CD4-positive, alpha-beta T cell treated with Interleukin-1 beta for 1 hour (primary cell): ENCODE measurements around the gene CD164L2.

Source experiments
- DNase-seq, 2 donors: peaks; one replicate each; pipeline ENCODE4 v3.0.0-alpha.2; 2020 to 2022

Gene CD164L2

GRCh38 chr1:27381969-27382762 lies 967 bp downstream of the CD164L2 start:
- no peak for DNase-seq

GRCh38 chr1:27380766-27381733 lies 2.1 kb downstream of the CD164L2 start:
- no peak for DNase-seq

DNA sequence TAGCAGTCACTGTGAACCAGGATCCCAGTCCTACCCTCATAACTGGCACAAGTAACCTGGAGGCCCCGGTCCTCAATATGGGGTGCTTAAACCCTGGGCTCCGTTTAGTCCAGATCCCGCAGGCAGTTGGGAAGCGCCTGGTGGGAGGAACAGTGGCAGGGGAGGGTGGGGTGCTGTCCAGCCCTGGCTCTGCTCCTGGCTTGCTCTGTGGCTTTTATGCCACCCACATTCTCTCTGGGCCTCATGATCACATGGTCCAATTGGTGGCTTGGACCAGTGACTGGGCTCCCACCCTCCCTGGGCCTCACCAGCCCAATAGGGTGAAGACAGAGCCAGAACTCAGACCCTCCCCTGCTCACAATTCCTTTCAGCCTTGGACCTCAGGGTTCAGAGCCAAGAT lies 2.9 kb downstream of the CD164L2 start:
- no peak for DNase-seq

- no peak for DNase-seq
Measured at GRCh38 chr1:27379564-27380122, 3.5 kb downstream of the CD164L2 start.

DNA sequence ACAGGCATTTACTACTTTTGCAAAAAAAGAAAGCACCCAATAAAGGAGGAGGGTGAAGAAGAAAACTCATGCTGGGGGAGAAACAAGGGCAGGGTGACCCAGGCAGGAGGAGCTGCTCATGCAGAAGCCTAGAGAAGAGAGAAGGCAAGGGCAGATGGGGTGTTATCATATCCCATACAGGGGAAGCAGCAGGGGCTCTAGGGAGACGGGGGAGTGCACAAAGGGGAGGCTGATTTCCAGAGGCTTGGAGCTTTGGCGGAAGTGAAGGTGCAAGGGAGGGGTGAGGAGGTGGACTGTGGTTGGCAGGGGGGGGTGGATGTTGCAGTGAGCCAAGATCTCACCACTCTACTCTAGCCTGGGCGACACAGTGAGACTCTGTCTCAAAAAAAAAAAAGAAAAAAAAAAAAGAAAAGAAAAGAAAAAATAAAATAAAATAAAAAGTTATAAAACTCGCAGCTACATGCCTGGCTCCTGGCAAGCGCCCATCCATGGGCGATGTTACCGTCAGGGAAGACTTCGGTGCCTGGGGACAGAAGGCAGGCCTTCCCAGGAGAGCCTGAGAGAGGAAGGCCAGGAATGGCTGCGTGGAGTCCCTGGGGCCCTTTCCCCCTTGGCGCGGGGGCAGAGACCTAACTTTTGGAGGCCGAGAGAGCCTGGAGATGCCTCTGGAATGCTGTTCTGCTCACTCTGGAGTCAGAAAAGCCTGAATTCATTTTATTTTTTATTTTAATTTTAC lies 5.2 kb downstream of the CD164L2 start:
- DNase-seq = no peak

GRCh38 chr1:27374362-27375086 lies 8.6 kb downstream of the CD164L2 start, which contains the start of gene FCN3:
FCN3 (minus strand) TSS chr1:27374824; CDS start chr1:27374818, 6 bp downstream.
- DNase-seq = no peak

DNA sequence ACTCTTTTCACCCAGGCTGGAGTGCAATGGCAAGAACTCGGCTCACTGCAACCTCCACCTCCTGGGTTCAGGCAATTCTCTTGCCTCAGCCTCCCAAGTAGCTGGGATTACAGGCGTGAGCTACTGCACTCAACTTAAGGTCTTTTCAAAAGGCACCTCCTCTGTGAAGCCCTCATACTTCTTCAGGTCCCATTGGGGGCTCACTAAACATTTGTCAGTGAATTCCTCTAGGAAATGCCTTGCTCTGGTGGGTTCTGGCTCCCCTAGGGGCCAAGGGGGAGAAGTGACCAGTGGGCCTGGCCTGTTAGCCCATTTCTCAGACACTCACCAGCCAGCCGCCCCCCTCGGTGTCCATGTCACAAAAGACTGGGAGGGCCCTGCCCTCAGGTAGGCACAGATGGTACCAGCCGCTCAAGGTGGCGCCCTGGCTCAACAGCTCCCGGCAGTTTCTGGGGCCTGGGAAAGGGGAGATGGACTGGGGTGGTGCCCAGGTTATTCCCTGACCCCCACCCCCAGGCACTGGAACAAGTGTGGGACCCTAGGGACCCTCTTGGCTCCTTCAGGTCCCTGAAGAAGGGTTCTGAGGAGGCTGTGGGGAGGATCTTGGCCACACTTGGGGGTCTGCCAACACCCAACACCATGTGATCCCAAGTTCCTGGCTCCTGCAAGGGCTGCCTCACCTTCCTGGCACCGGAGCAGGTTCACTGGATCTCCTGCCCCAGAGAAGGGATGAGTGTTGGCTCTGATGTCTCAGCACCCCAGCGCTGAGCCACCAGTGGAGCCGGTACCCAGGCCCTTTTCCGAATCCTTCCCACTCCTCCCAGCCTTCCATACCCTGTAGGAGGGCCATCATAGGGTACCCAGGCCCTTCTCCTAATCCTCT lies 10.1 kb downstream of the CD164L2 start:
- DNase-seq = no peak

DNA sequence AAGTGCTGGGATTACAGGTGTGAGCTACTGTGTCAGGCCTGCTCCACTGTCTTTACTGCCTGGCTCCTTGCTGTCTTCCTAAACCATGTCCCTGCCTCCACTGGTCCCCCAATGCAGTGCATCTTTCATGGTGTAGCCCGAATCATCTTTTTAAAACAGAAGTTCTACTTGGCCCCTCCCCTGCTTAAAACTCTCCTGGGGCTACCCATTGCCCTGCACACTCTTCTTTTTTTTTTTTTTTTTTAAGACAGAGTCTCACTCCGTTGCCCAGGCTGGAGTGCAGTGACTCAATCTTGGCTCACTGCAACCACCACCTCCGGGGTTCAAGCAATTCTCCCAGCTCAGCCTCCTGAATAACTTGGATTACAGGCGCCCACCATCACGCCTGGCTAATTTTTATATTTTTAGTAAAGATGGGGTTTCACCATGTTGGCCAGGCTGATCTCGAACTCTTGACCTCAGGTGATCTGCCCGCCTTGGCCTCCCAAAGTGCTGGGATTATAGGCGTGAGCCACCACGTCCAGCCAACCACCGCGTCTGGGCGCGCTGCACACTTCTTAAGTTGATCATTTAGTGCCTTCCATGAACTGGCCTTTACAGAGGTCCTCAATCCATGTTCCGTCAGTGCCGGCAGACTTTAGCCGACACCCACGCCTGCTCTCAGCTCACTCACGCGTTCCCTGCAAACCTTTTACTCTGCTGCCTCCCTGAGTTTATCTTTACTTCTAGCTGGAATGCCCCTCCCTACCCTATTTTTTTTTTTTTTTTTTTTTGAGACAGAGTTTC lies 10.9 kb downstream of the CD164L2 start:
- DNase-seq = no peak

DNA sequence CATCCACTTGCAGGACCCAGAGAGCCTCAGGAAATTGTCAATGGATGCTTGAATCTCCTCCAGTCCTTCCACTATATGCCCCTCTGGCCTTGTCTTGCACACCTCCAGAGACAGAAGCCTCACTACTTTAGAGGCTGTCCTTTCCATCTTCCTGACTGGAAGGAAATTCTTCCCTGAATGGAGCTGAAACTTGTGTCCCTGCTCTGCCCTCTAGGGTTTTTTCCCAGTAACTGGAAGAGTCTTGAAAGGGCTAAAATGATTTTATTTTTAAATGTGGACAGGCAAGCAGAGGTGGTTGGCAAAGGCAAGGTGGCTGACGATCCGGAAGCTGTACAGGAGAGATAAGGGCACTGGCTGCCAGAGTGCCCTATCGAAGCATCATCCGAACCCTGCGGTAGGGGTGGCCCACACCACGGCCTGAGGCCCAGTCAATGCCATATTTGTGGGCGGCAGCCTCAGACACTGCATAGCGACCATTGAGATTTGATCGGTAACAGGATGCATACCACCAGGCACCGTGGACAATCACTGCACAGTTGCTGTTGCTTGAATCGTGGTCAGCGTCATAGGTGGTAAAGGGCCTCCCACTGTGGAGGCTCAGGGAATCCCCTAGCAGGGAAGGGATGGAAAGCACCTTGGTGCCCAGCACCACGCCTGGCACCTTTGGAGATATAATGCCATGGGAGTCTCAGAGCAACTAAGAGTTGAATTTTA lies 14.1 kb downstream of the CD164L2 start:
- DNase-seq = peak in 1 of 2 donors; percentile 20

GRCh38 chr1:27367160-27367650 lies 15.9 kb downstream of the CD164L2 start:
- DNase-seq = no peak

GRCh38 chr1:27366411-27367159 lies 16.5 kb downstream of the CD164L2 start, which contains the start of gene MAP3K6:
MAP3K6 (minus strand) TSS chr1:27366961; CDS start chr1:27366597, 364 bp downstream.
- DNase-seq = peak; percentile 36 to 37

DNA sequence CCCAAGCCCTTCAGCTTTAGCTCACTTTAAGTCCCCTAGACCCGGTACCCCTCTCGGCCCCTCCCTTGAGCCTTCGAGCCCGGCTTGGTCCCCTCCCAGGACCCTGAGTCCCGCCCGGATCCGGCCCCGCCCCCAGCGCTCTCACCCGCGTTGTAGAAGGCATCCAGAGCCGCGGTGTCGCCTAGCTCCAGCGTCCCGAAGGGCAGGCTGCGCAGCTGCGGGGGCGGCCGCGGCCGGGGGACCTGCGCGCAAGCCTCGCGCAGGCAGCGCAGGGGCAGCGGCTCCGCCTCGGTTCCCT lies 17.1 kb downstream of the CD164L2 start:
- peak; percentile 64 to 71 for DNase-seq

DNA sequence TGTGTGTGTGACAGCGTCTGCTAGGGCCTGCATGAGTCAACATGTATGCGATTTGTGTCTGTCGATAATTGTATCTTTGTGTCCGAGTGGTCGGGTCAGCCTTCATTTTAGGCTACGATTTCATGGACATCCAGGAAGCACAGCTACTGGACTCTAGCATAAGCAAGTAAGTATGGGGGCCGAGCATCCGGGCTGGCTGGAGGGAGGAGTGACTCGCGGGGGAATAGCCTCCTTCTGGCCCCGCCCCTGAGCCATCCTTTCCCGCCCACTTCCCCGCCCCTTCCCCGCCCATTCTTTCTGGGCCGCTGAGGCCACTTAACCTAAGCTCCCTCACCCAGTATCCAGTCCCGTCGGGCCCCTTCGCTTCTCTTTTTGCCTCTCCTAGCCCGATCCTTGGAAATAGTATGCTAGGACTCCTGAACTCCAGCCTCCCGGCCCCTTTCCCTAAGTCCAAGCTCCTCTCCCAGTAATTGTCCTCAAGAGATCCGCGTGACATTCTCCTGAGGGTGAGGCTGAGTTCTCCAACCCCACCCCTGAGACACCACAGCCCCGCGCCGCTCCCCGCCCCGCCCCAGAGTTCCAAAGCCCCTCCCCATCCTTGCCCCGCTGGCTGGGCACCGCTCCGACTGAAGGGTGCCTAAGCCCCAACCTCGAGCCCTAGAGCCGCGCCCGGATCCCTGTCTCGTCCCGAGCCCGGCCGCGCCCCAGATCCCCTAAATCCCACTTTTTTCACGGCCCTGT lies 17.6 kb downstream of the CD164L2 start:
- peak; percentile 77 to 82 for DNase-seq

DNA sequence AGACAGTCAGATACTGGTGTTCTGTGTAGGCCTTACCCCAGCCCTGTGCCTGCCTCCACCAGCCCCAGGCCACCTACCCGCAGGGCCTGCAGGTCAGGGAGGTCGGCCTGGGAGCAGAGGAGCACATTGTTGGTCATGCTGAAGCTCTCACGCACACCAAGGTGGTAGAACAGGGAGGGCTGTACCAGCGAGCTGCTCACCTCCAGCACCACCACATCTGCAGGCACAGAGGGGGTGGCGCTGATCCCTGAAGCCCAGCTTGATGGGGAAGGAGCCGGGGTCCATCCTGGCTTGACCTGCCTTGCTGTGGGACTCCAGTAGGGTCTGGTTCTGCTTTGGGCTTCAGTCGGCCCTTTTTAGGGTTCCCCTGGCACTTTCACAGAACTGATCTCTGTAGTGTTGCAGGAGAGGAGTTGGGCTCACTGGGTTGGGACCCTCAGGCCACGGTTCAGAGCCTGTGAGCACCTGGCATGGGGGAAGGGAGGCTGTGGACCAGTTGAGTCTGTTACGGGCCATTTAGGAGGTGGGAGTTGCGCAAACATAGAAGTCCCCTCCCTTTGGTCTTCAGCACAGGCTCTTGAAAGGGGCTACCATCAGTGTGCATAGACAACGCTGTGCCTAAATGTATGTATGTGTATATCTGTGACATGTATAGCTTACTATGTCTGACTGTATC lies 18.3 kb downstream of the CD164L2 start:
- DNase-seq = no peak

DNA sequence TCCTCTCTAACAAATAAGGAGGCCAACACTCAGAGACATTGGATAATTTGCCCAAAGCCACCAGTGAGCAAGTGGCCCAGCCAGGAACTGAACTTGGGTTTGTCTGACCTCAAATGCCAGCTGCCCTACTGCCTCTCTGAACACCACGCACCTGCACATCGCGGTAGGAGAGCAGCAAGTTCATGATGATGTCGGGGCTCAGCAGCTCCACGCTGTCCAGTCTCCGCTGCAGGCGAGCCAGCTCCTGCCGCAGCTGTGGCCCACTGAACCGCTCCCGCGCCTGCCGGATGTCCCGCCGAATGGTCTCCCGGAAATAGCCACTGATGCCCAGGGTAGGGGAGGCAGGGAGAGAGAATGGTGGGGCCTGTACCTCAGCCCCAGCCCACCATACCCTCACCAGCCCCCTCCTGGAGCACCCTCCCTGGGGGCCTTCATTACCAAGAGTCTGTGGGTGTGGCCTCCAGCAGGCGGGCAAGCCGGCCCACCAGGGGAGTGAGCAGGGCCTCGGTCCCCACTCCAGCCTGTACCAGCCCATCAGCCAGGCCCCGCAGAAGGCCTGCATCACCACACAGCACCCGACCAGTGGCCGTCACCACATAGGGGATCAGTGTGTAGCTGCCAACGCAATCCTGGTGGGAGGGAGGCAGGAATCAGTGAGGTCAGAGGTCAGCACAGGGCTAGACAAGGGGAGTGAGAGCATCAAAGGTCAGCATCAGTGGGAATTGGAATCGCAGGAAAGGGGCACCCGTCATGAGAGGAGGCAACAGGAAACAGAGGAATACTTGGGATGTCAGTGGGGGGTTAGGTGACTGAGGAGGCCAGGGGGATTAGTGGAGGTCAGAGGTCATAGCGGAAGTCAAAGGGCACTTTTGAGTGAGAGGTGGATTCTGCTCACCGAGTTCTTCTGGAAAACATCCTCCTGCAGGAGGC lies 19.1 kb downstream of the CD164L2 start:
- DNase-seq = no peak

DNA sequence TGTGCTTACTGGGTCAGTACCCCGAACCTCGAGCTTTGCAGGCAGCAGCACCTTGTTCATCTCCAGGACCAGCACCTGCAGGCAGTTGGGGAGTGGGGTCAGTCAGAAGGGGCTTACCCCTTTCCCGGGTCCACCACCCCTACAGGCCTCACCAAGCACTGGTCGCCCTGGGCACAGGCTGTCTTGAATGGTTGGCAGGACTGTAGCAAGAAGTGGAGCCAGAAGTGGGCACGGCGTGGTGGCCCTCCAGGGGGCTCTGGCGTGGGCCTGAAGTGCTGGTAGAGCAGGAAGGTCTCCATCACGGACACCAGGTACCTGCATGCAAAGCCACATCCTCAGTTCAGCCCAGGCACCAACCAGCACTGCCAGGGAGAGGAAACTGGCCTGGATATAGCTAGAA lies 21.6 kb downstream of the CD164L2 start:
- DNase-seq = no peak
